Adrenal gland (tissue), 12 donors: ENCODE measurements around the gene CFAP99. TPM values are rescaled to one million over a fixed set of nuclear protein-coding genes. Genes with fewer than 3 reads are reported as not detected.

Experiments used
- DNase-seq, 7 donors: peaks; one replicate each; pipeline ENCODE4 v3.0.0-alpha.2; 2019 to 2020
- H3K27ac ChIP-seq, 5 donors: fragments of 200-600 bp; sonication (generic) in 4 of 5; 1 replicate in 3 of 5; 2 replicates in 2 of 5; pipeline versions ENCODE4 v1.5.1 to v1.8.0; 2016 to 2020; ENCODE audit warnings: mild to moderate bottlenecking in 1 of 5
- H3K27me3 ChIP-seq: fragments of 200-600 bp; 2 replicates; pipeline ENCODE4 v1.8.0; 2021
- H3K36me3 ChIP-seq, 2 donors: fragments of 200-600 bp; replicated peaks in 1 of 2; 1 replicate in 1 of 2; 2 replicates in 1 of 2; pipeline versions ENCODE4 v1.5.1 to v1.8.0; 2018 to 2022
- H3K4me1 ChIP-seq, 2 donors: fragments of 200-600 bp; replicated peaks in 1 of 2; 1 replicate in 1 of 2; 2 replicates in 1 of 2; pipeline versions ENCODE4 v1.5.1 to v1.8.0; 2018 to 2021
- H3K4me3 ChIP-seq, 4 donors: fragments of 200-600 bp; sonication (generic) in 3 of 4; one replicate each; pipeline ENCODE4 v1.5.1; 2016 to 2018
- H3K9me3 ChIP-seq, 3 donors: fragments of 200-600 bp; sonication (generic) in 1 of 3; replicated peaks in 1 of 3; 1 replicate in 2 of 3; 2 replicates in 1 of 3; pipeline versions ENCODE4 v1.5.1 to v1.8.0; 2016 to 2021
- POLR2A ChIP-seq, 2 donors: fragments of 450-650 bp; IDR thresholded peaks; one replicate each; pipeline ENCODE4 v1.6.1; 2017; ENCODE audit warnings: antibody characterized with exemption in 2 of 2, mild to moderate bottlenecking in 2 of 2, moderate library complexity in 1 of 2
- WGBS, 4 donors: extraction: QIAGEN DNeasy Blood & Tissue Kit in 2 of 4; methylation state at CpG; one replicate each; pipeline versions ENCODE4 v1.1.5 to v1.1.7; 2013 to 2017; 5-methylcytosine and 5-hydroxymethylcytosine counted together
- intact Hi-C, 2 donors: fragments of 100-400 bp; cut with DNase I; formaldehyde crosslinking; loops; one replicate each; pipeline versions ENCODE4 v1.14.1 to v1.15.0; 2022 to 2023
- polyA plus RNA-seq, 3 donors: library from polyadenylated mRNA; stranded (reverse); fragments of 200-250 nt in 2 of 3; fragments of 350-450 nt in 1 of 3; fragmentation: Illumina TruSeq in 1 of 3; extraction: RNeasy Lipid Tissue Mini Kit (QIAGEN cat#74804) in 1 of 3; gene quantifications; one replicate each; pipeline ENCODE4 v1.2.3, GENCODE V29; 2013 to 2014
- total RNA-seq, 9 donors: library from RNA; depleted of rRNA in 4 of 9; stranded (reverse); fragments of >200 nt in 4 of 9; fragments of 120-200 nt in 1 of 9; fragmentation: NEBNext Ultra II Directional in 1 of 9; extraction: Animal tissue kit (Norgen Biotek cat#: 25700) in 1 of 9; gene quantifications; one replicate each; pipeline versions ENCODE4 v1.1.0 to v1.2.4, GENCODE V29; 2013 to 2023
- TF ChIP-seq, protein P1 (sequence below), 6 experiments: fragments of 450-650 bp in 4 of 6; fragments of 200-600 bp in 2 of 6; sonication (generic) in 1 of 6; IDR thresholded peaks; 1 replicate in 5 of 6; 2 replicates in 1 of 6; pipeline versions ENCODE4 v1.5.1 to v1.8.0; 2016 to 2021; ENCODE audit warnings: antibody characterized with exemption in 6 of 6, mild to moderate bottlenecking in 2 of 6, moderate library complexity in 1 of 6
- donor health status: healthy with polysubstance abuse.
- donor health status: Bipolar disorder and iron deficiency.
- donor health status: DM: yes; HTN: yes; CAD: no.
- donor health status: DM: no; HTN: no; CAD: no.
- donor health status: DM: no; HTN: no; CAD: no.
- donor health status: DM: yes; HTN: yes; CAD: no.

CFAP99 gene
- total and polyA plus RNA-seq, 12 donors = 0.18 to 5.0 (median 3.2) TPM

DNA sequence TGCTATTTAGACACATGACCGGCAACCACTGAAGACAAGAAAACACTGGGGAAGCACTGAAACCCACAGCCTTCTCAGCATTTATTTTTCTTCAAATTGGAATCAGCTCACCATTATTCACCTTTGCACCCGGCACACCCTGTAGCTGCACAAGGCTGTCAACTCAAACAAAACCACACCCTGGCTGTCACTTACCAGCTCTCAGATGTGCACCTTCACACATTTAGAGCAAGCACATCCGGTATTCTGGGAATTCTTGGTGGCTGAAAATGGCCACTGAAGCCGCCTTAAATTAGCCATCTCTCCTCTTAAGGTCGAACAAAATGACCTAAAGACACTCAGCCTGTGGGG is 6.2 kb upstream of the CFAP99 start:
- Histone ChIP-seq H3K4me1 (peaks cover 14 to 27% of the 10 kb centered on the region in 2 donors), H3K27me3 (no peaks in the 10 kb centered on the region), H3K36me3 (no peaks in the 10 kb centered on the region), H3K27ac (peak overlapping the region; percentile 22 to 87 (median 67)), H3K9me3 (no peaks in the 10 kb centered on the region), H3K4me3 (peak overlapping the region in 1 of 4 donors; percentile 44)
- TF ChIP-seq, protein P1, sequence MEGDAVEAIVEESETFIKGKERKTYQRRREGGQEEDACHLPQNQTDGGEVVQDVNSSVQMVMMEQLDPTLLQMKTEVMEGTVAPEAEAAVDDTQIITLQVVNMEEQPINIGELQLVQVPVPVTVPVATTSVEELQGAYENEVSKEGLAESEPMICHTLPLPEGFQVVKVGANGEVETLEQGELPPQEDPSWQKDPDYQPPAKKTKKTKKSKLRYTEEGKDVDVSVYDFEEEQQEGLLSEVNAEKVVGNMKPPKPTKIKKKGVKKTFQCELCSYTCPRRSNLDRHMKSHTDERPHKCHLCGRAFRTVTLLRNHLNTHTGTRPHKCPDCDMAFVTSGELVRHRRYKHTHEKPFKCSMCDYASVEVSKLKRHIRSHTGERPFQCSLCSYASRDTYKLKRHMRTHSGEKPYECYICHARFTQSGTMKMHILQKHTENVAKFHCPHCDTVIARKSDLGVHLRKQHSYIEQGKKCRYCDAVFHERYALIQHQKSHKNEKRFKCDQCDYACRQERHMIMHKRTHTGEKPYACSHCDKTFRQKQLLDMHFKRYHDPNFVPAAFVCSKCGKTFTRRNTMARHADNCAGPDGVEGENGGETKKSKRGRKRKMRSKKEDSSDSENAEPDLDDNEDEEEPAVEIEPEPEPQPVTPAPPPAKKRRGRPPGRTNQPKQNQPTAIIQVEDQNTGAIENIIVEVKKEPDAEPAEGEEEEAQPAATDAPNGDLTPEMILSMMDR (IDR thresholded peaks at IDR 0.05) = no peak
- no peak for TF ChIP-seq POLR2A (IDR thresholded peaks at IDR 0.05)
- DNase-seq = no peak
- intact Hi-C loops = no loop called here
- 41 to 60% (median 53%) methylated on average over 5 of the region's 5 CpGs for WGBS, 4 donors

DNA sequence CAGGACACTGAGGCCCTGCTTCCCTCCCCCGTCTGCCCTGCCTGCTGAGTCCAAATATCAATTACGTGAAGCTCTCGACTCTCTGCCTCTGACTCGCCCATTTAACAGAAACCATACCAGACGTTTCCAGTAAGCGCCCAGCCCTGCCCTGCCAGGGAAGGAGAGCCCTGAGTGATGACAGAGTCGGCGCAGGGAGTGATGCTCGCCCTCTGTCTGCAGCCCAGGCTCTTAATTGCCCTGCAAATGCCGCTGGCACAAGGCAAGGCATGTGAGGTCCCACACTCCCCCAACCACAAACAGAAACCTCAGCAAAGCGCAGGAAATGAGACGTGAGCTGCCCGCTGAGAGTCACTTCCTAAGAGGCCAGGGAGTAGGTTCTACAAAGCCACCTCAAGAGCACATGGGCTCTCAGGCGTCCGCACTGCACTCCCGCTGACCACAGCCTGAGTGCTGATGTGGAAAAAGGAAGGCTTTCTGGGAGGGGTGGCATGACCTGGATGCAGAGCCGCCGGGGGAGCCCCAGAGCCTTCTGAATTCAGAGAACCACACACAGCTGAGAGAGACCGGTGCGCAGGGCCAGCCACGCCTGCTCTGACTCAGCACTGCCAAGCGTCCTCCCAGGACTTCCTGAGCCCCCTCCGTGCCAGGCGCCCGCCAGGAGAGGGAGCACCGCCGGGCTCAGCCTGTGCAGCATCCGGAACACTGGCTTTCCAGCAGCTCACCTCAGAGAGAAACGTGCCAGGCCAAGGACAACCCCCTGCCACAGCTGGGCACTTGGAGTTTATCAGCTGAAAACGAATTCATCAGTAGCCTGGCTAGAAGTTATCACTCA is 5.7 kb upstream of the CFAP99 start:
- WGBS, 4 donors = 3 to 10% (median 5%) methylated on average over 9 to 30 of the region's 30 CpGs
- TF ChIP-seq, protein P1 (IDR thresholded peaks at IDR 0.05) = peak; percentile 22 to 59 (median 48)
- TF ChIP-seq POLR2A (IDR thresholded peaks at IDR 0.05) = peak; percentile 28 to 67
- Histone ChIP-seq H3K4me3 (peak overlapping the region in 1 of 4 donors; percentile 44), H3K27me3 (no peaks in the 10 kb centered on the region), H3K36me3 (no peaks in the 10 kb centered on the region), H3K9me3 (no peaks in the 10 kb centered on the region), H3K4me1 (peaks cover 14 to 27% of the 10 kb centered on the region in 2 donors), H3K27ac (peak overlapping the region; percentile 22 to 87 (median 67))
- intact Hi-C loops = no loop called here
- peak; percentile 83 to 97 (median 95) for DNase-seq

DNA sequence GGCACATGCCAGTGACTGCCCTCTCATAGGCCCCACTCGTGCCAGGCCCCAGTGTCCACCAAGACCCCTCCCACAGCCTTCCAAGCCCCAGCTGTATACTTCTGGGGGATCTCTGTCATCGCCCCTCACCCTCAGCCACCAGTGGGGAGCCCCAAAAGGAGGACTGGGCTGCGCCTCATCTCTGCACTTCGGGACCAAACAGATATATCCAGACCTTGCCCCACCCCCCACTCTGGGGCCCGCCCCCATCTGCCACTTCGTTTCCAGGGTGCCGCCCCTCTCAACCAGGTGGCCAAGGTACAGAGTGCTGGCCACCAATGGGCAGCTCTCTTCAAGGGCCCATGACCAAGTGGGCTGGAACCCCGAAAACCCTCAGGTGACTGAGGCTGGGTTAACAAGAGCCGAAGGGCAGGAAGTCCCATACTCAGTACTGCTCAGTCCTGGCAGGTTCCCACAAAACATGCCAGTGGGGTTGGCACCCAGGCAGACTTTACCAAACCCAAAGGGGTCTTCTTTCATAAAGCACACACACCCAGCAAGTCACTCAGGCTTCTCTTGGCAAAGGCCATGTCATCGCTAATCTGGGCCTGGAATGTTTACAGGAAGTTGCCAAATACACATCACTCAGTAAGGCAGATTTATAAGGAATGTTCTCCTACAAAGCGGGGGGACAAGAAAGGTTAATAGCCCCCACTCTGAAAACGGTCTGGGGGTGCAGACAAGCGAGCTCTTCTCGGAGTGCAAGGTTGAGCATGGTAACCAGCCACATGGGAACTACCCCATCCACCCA is 4.7 kb upstream of the CFAP99 start:
- peak in 2 of 7 donors; percentile 31 to 64 for DNase-seq
- Histone ChIP-seq H3K36me3 (no peaks in the 10 kb centered on the region), H3K27me3 (no peaks in the 10 kb centered on the region), H3K4me1 (peaks cover 17 to 29% of the 10 kb centered on the region in 2 donors), H3K27ac (peak overlapping the region; percentile 22 to 87 (median 67)), H3K4me3 (peak overlapping the region in 1 of 4 donors; percentile 44), H3K9me3 (no peaks in the 10 kb centered on the region)
- WGBS, 4 donors = 54 to 72% (median 60%) methylated on average over 7 to 14 of the region's 14 CpGs
- intact Hi-C loops = no loop called here
- TF ChIP-seq POLR2A (IDR thresholded peaks at IDR 0.05) = no peak
- TF ChIP-seq, protein P1 (IDR thresholded peaks at IDR 0.05) = no peak

DNA sequence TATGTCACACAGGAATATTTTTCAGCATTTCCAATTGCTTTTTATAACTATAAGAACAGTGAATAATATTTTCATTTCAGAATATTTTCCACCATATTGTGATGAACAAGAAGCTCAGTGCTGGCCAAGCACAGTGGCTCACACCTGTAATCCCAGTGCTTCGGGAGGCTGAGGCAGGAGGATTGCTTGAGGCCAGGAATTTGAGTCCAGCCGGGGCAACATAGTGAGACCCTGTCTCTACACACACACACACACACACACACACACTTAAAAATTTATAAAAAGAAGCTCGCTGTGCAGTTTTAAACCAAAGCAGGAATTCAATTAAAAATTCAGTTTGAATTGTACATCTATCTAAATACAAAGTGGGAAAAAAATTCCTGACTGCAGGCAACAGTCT is 3.5 kb upstream of the CFAP99 start:
- H3K27me3 ChIP-seq = no peaks in the 10 kb centered on the region
- 84 to 96% (median 96%) methylated on average over 3 of the region's 3 CpGs for WGBS, 4 donors
- no peaks in the 10 kb centered on the region for H3K9me3 ChIP-seq
- H3K27ac ChIP-seq = peak overlapping the region in 1 of 5 donors; percentile 72
- no peak overlapping the region for H3K4me3 ChIP-seq
- intact Hi-C loops = no loop called here
- TF ChIP-seq, protein P1 (IDR thresholded peaks at IDR 0.05) = no peak
- TF ChIP-seq POLR2A (IDR thresholded peaks at IDR 0.05) = no peak
- no peak for DNase-seq
- peaks cover 25 to 41% of the 10 kb centered on the region in 2 donors for H3K4me1 ChIP-seq
- H3K36me3 ChIP-seq = no peaks in the 10 kb centered on the region
